ENCODE measurements around the gene ZBTB12. TPM values are rescaled to one million over a fixed set of nuclear protein-coding genes. Genes with fewer than 3 reads are reported as not detected.

ZBTB12 gene
- total and polyA plus RNA-seq, 10 of the 15 experiments (the other 5 are each of a cell fraction or from before 2014, with no cell fraction given) = 0.81 to 4.5 (median 1.7) TPM; not detected in 4

DNA sequence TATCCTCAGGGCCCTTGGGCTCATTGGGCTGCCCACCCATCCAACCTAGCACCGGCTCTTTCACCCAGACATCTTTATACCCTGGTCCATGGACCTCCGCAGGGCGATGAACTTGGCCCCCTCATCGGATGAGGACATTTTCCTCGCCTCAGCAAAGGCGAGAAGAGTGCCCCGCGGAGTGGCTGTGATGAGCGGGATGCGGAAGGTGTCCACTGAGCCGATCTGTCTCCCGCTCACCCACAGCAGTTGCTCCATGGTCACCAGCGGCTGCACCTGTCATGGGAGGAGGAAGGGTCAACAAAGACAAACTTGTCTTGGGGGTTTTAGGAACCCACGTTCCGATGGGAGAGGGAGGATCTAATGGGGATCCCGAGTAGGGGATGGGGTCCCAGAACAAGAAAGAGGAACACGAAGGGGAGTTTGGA lies 40.0 kb downstream of the ZBTB12 start:
- CTCF ChIA-PET = interaction anchor here (2.2 to 2.3 kb wide), 2 partner anchors 26 to 61 kb away, joined by 9 to 17 read pairs; no protein-coding TSS in a partner anchor
- H3K4me3 ChIP-seq = peak overlapping the region; percentile 91
- H3K4me1 ChIP-seq (ENCODE audit: control insufficient read depth, insufficient read depth, low read length) = peaks cover 11% of the 10 kb centered on the region
- DNase-seq (ENCODE audit: low read depth, low spot score) = no peak
- POLR2A ChIA-PET = interaction anchor here (0.8 to 2.5 kb wide), 5 partner anchors 18 to 67 kb away, joined by 3 to 22 read pairs (median 7); partner anchors contain the start of gene HSPA1B
- peaks cover 0 to 3% of the 10 kb centered on the region in 2 experiments; a peak in 1 of 4 replicates for H3K36me3 ChIP-seq (ENCODE audit: control insufficient read depth in 2 of 2, insufficient read depth in 2 of 2, low read length in 1 of 2)
- intact Hi-C loops (cut with micrococcal nuclease; ENCODE audit: unreplicated experiment) = loop anchor here (2.0 kb wide), 2 partner anchors 27 to 61 kb away; no protein-coding TSS in a partner anchor
- H2AFZ ChIP-seq (ENCODE audit: control insufficient read depth, low read depth, low read length) = peak overlapping the region; percentile 61; the same call in 1 of the 2 replicates
- 60% methylated on average over 17 of the region's 17 CpGs for WGBS (ENCODE audit: insufficient coverage, insufficient replicate concordance, low lambda C conversion rate, missing lambda C conversion rate)
- H3K9me3 ChIP-seq (replicated peaks; ENCODE audit: control insufficient read depth, insufficient read depth, low read length) = no peaks in the 10 kb centered on the region
- H3K27me3 ChIP-seq (replicated peaks in 1 of 2; ENCODE audit: control insufficient read depth in 2 of 2, insufficient read depth in 2 of 2, low read length in 1 of 2) = no peaks in the 10 kb centered on the region
- no TSS peak for BruUV-seq (replicated peaks)
- H4K20me1 ChIP-seq (ENCODE audit: control insufficient read depth, insufficient read depth) = no peaks in the 10 kb centered on the region
- FAIRE-seq = no peak
- H3K9ac ChIP-seq (ENCODE audit: control insufficient read depth, insufficient read depth, low read length) = peak overlapping the region; percentile 67
- H3K27ac ChIP-seq (ENCODE audit: control insufficient read depth, insufficient read depth) = no peak overlapping the region
- in situ Hi-C loops (cut with MboI) = no loop called here
- SMC1A ChIA-PET (ENCODE audit: uncharacterized antibody, unreplicated experiment) = interaction anchor here (1.2 to 2.9 kb wide), 4 partner anchors 23 to 240 kb away, joined by 3 to 24 read pairs (median 8); no protein-coding TSS in a partner anchor
- H3K79me2 ChIP-seq (ENCODE audit: control insufficient read depth, insufficient read depth, low read length) = no peaks in the 10 kb centered on the region; the same call in 1 of the 2 replicates
- RAD21 ChIA-PET (ENCODE audit: unreplicated experiment) = interaction anchor here (0.7 to 1.7 kb wide), 5 partner anchors 22 to 263 kb away, joined by 3 to 8 read pairs (median 4); partner anchors contain the start of genes DXO and MSH5
- no peak for ATAC-seq
- H3K4me2 ChIP-seq (ENCODE audit: control insufficient read depth, insufficient read depth) = peak overlapping the region; percentile 98
- TF ChIP-seq CBX5 (IDR thresholded peaks at IDR 0.05; ENCODE audit: low read depth) = no peak
- TF ChIP-seq SPI1 (IDR thresholded peaks at IDR 0.05; ENCODE audit: borderline replicate concordance, insufficient read depth, low read depth, low read length) = no peak
- no peak for TF ChIP-seq RAD21 (IDR thresholded peaks at IDR 0.05; ENCODE audit: insufficient read depth, low read depth, low read length)
- no peak for TF ChIP-seq MYC (IDR thresholded peaks at IDR 0.05; ENCODE audit: insufficient read depth, insufficient read length, insufficient replicate concordance, low read length, severe bottlenecking)
- no peak for TF ChIP-seq EP300 (IDR thresholded peaks at IDR 0.05; ENCODE audit: borderline replicate concordance in 1 of 2, control insufficient read depth in 1 of 2, low read depth in 2 of 2, low read length in 2 of 2)
- no peak for TF ChIP-seq POLR2A (IDR thresholded peaks at IDR 0.05; ENCODE audit: low read depth, low read length)
- TF ChIP-seq TARDBP (IDR thresholded peaks at IDR 0.05; ENCODE audit: borderline replicate concordance) = no peak
- TF ChIP-seq ZBED1 (IDR thresholded peaks at IDR 0.05; ENCODE audit: borderline replicate concordance) = no peak

Measured in GM12878 (cell line).